Neural progenitor cell (in vitro differentiated cells): Measurements from ENCODE around the gene YIPF2. TPM values are rescaled to one million over a fixed set of nuclear protein-coding genes. Genes with fewer than 3 reads are reported as not detected.
"Not testable (repeated sequence)": the region's sequence is repeated elsewhere in the genome, so short reads cannot be mapped to it uniquely, and the experiment has no call there.

Experiments used
- DNase-seq: peaks from one replicate; pipeline ENCODE4 v3.0.0-alpha.2; 2016; ENCODE audit warnings: low spot score
- H2AFZ ChIP-seq: fragments of 200-600 bp; sonication (generic); replicated peaks from 2 replicates; pipeline ENCODE4 v1.6.1; 2016; ENCODE audit warnings: antibody characterized with exemption
- H3F3A ChIP-seq: fragments of 200-600 bp; sonication (generic); 2 replicates; pipeline ENCODE4 v1.6.1; 2016; ENCODE audit warnings: antibody characterized with exemption, low read depth
- H3K27ac ChIP-seq: fragments of 200-600 bp; sonication (generic); 2 replicates; pipeline ENCODE4 v1.5.1; 2016; ENCODE audit warnings: mild to moderate bottlenecking
- H3K27me3 ChIP-seq: fragments of 200-600 bp; sonication (generic); 2 replicates; pipeline ENCODE4 v1.6.1; 2016; ENCODE audit warnings: mild to moderate bottlenecking, moderate library complexity
- H3K36me3 ChIP-seq: fragments of 200-600 bp; sonication (generic); 2 replicates; pipeline ENCODE4 v1.5.1; 2016
- H3K4me1 ChIP-seq: fragments of 200-600 bp; sonication (generic); 2 replicates; pipeline ENCODE4 v1.6.1; 2016; ENCODE audit warnings: mixed run types
- H3K4me2 ChIP-seq: fragments of 200-600 bp; sonication (generic); 2 replicates; pipeline ENCODE4 v1.6.1; 2016
- H3K4me3 ChIP-seq: fragments of 200-600 bp; sonication (generic); 2 replicates; pipeline ENCODE4 v1.5.1; 2016
- H3K79me2 ChIP-seq: fragments of 200-600 bp; sonication (generic); 2 replicates; pipeline ENCODE4 v1.6.1; 2016; ENCODE audit warnings: low read depth
- H3K9ac ChIP-seq: fragments of 200-600 bp; sonication (generic); 2 replicates; pipeline ENCODE4 v1.6.1; 2016
- H3K9me3 ChIP-seq: fragments of 200-600 bp; sonication (generic); 2 replicates; pipeline ENCODE4 v1.5.1; 2016; ENCODE audit warnings: low read depth
- H4K20me1 ChIP-seq: fragments of 200-600 bp; sonication (generic); 2 replicates; pipeline ENCODE4 v1.6.1; 2016; ENCODE audit warnings: low read depth
- H3K27ac Mint-ChIP-seq: 3 replicates; pipeline ENCODE4 v1.8.0; 2021; ENCODE audit warnings: mixed read lengths
- H3K27me3 Mint-ChIP-seq: 2 replicates; pipeline ENCODE4 v1.8.0; 2022; ENCODE audit warnings: low read depth, mild to moderate bottlenecking, inconsistent platforms, moderate library complexity, mixed read lengths; ENCODE audit not compliant: insufficient read depth
- H3K36me3 Mint-ChIP-seq: 3 replicates; pipeline ENCODE4 v1.8.0; 2021; ENCODE audit warnings: mixed read lengths
- H3K4me1 Mint-ChIP-seq: 3 replicates; pipeline ENCODE4 v1.8.0; 2021; ENCODE audit warnings: mixed read lengths
- H3K4me3 Mint-ChIP-seq: 3 replicates; pipeline ENCODE4 v1.8.0; 2021; ENCODE audit warnings: mild to moderate bottlenecking, moderate library complexity, mixed read lengths
- H3K9me3 Mint-ChIP-seq: 3 replicates; pipeline ENCODE4 v1.8.0; 2020; ENCODE audit warnings: mixed read lengths
- CTCF ChIP-seq: fragments of 200-600 bp; sonication (generic); IDR thresholded peaks from 2 replicates; pipeline ENCODE4 v1.5.1; 2017; ENCODE audit warnings: antibody characterized with exemption, mild to moderate bottlenecking
- EZH2 ChIP-seq: fragments of 200-600 bp; sonication (generic); IDR thresholded peaks from 2 replicates; pipeline ENCODE4 v1.6.1; 2017; ENCODE audit warnings: antibody characterized with exemption, mild to moderate bottlenecking, moderate library complexity
- EZH2phosphoT487 ChIP-seq: fragments of 200-600 bp; sonication (generic); IDR thresholded peaks from 2 replicates; pipeline ENCODE4 v1.6.1; 2017; ENCODE audit warnings: antibody characterized with exemption
- total RNA-seq: library from RNA; depleted of rRNA; stranded (reverse); fragments of >200 nt; gene quantifications from 2 replicates; pipeline ENCODE4 v1.2.3, GENCODE V29; 2015; ENCODE audit warnings: low replicate concordance

Gene YIPF2
- total RNA-seq, 1 donor from 2014 or later: 11.9 TPM

- Mint-ChIP-seq H3K27ac (peak overlapping the region; percentile 50), H3K9me3 (no peaks in the 10 kb centered on the region), H3K27me3 (no peaks in the 10 kb centered on the region), H3K4me1 (peaks cover 66% of the 10 kb centered on the region), H3K4me3 (peak overlapping the region; percentile 75), H3K36me3 (no peaks in the 10 kb centered on the region)
- H2AFZ ChIP-seq: no peak overlapping the region
- peak overlapping the region; percentile 56 for H3K4me2 ChIP-seq
- no peak for DNase-seq
- peaks cover 100% of the 10 kb centered on the region for H3K79me2 ChIP-seq
- no peak overlapping the region for H3K4me3 ChIP-seq
- H3K4me1 ChIP-seq: peaks cover 39% of the 10 kb centered on the region
- H3K36me3 ChIP-seq: no peaks in the 10 kb centered on the region
- peaks cover 100% of the 10 kb centered on the region for H4K20me1 ChIP-seq
- no peaks in the 10 kb centered on the region for H3K9me3 ChIP-seq
- no peak for TF ChIP-seq EZH2
- TF ChIP-seq CTCF: no peak
- no peak for TF ChIP-seq EZH2phosphoT487
- no peaks in the 10 kb centered on the region for H3K27me3 ChIP-seq
- no peak overlapping the region for H3K27ac ChIP-seq
- H3F3A ChIP-seq: peaks cover 26% of the 10 kb centered on the region
- no peak overlapping the region for H3K9ac ChIP-seq
Measured at GRCh38 chr19:10882108-10882457, 46.4 kb downstream of the YIPF2 start.

- Mint-ChIP-seq H3K27ac (peak overlapping the region; percentile 68), H3K4me3 (peak overlapping the region; percentile 75), H3K27me3 (no peaks in the 10 kb centered on the region), H3K4me1 (peaks cover 69% of the 10 kb centered on the region), H3K9me3 (no peaks in the 10 kb centered on the region), H3K36me3 (no peaks in the 10 kb centered on the region)
- Histone ChIP-seq H3K9me3 (no peaks in the 10 kb centered on the region), H4K20me1 (peaks cover 100% of the 10 kb centered on the region), H3K79me2 (peaks cover 100% of the 10 kb centered on the region), H3F3A (peaks cover 24% of the 10 kb centered on the region), H3K9ac (no peak overlapping the region), H3K36me3 (no peaks in the 10 kb centered on the region), H3K4me2 (peak overlapping the region; percentile 56), H2AFZ (no peak overlapping the region), H3K27ac (peak overlapping the region; percentile 35), H3K27me3 (no peaks in the 10 kb centered on the region), H3K4me1 (peaks cover 39% of the 10 kb centered on the region), H3K4me3 (no peak overlapping the region)
- no peak for TF ChIP-seq EZH2phosphoT487
- no peak for TF ChIP-seq EZH2
- TF ChIP-seq CTCF: no peak
- peak; percentile 69 for DNase-seq
Measured at GRCh38 chr19:10881403-10882107, 46.9 kb downstream of the YIPF2 start.

GRCh38 chr19:10878253-10878652 is 50.2 kb downstream of the YIPF2 start:
- Histone ChIP-seq H3K36me3 (no peaks in the 10 kb centered on the region), H4K20me1 (peaks cover 94% of the 10 kb centered on the region), H3K4me3 (no peak overlapping the region), H3K27ac (no peak overlapping the region), H3F3A (peaks cover 21% of the 10 kb centered on the region), H3K4me1 (peaks cover 22% of the 10 kb centered on the region), H2AFZ (no peak overlapping the region), H3K9me3 (no peaks in the 10 kb centered on the region), H3K4me2 (no peak overlapping the region), H3K27me3 (no peaks in the 10 kb centered on the region), H3K9ac (no peak overlapping the region), H3K79me2 (peaks cover 100% of the 10 kb centered on the region)
- Mint-ChIP-seq H3K4me3 (no peak overlapping the region), H3K27me3 (peaks cover 2% of the 10 kb centered on the region), H3K9me3 (no peaks in the 10 kb centered on the region), H3K4me1 (peaks cover 56% of the 10 kb centered on the region), H3K27ac (peak overlapping the region; percentile 29), H3K36me3 (no peaks in the 10 kb centered on the region)
- TF ChIP-seq EZH2 (no peak), EZH2phosphoT487 (no peak), CTCF (no peak)
- DNase-seq: no peak

- Histone ChIP-seq H3F3A (peaks cover 27% of the 10 kb centered on the region), H3K79me2 (peaks cover 100% of the 10 kb centered on the region), H4K20me1 (peaks cover 94% of the 10 kb centered on the region), H3K4me1 (peaks cover 28% of the 10 kb centered on the region)
- H3K9me3 Mint-ChIP-seq, H3K36me3 Mint-ChIP-seq, H3K27ac ChIP-seq, H3K9ac ChIP-seq, H3K27me3 Mint-ChIP-seq, H3K4me3 ChIP-seq, H3K36me3 ChIP-seq, H3K27ac Mint-ChIP-seq, H3K4me2 ChIP-seq, H3K4me3 Mint-ChIP-seq, H3K27me3 ChIP-seq, DNase-seq, H3K9me3 ChIP-seq, H2AFZ ChIP-seq: not testable (repeated sequence)
- peaks cover 56% of the 10 kb centered on the region for H3K4me1 Mint-ChIP-seq
Measured at GRCh38 chr19:10877608-10878007, 50.8 kb downstream of the YIPF2 start.
